Esophagus squamous epithelium (tissue), 5 donors: ENCODE data around the gene CRYBA2. TPM values are rescaled to one million over a fixed set of nuclear protein-coding genes. Genes with fewer than 3 reads are reported as not detected.

Experiments used
- DNase-seq: peaks from one replicate; lab custom pipeline; 2025; lab: John Stamatoyannopoulos, UW
- H3K27ac ChIP-seq, 4 donors: fragments of 200-600 bp; sonication (generic); one replicate each; pipeline ENCODE4 v1.5.1; 2016 to 2019; ENCODE audit warnings: mild to moderate bottlenecking in 1 of 4
- H3K27me3 ChIP-seq, 4 donors: fragments of 200-600 bp; sonication (generic); 1 replicate in 3 of 4; 2 replicates in 1 of 4; pipeline versions ENCODE4 v1.5.1 to v1.6.0; 2017 to 2021; ENCODE audit warnings: antibody characterized with exemption in 1 of 4
- H3K36me3 ChIP-seq, 3 donors: fragments of 200-600 bp; sonication (generic); one replicate each; pipeline ENCODE4 v1.5.1; 2016 to 2019
- H3K4me1 ChIP-seq, 3 donors: fragments of 200-600 bp; sonication (generic); one replicate each; pipeline ENCODE4 v1.5.1; 2017 to 2019
- H3K4me3 ChIP-seq, 4 donors: fragments of 200-600 bp; sonication (generic); 1 replicate in 3 of 4; 2 replicates in 1 of 4; pipeline ENCODE4 v1.5.1; 2016 to 2019; ENCODE audit warnings: mild to moderate bottlenecking in 2 of 4, moderate library complexity in 1 of 4
- H3K9me3 ChIP-seq, 3 donors: fragments of 200-600 bp; sonication (generic); one replicate each; pipeline ENCODE4 v1.5.1; 2016 to 2019
- POLR2A ChIP-seq, 4 donors: fragments of 450-650 bp; IDR thresholded peaks; one replicate each; pipeline ENCODE4 v1.6.1; 2017; ENCODE audit warnings: antibody characterized with exemption in 4 of 4, mild to moderate bottlenecking in 4 of 4, moderate library complexity in 3 of 4
- WGBS, 2 donors: methylation state at CpG; one replicate each; pipeline ENCODE4 v1.1.5; 2018; 5-methylcytosine and 5-hydroxymethylcytosine counted together
- intact Hi-C: fragments of 100-400 bp; cut with DNase I; formaldehyde crosslinking; loops from one replicate; pipeline ENCODE4 v1.15.0; 2022
- total RNA-seq, 4 donors: library from RNA; depleted of rRNA; stranded (reverse); fragments of >200 nt; gene quantifications; one replicate each; pipeline ENCODE4 v1.1.0, GENCODE V29; 2016
- TF ChIP-seq, protein P1 (sequence below), 6 experiments: fragments of 450-650 bp in 4 of 6; fragments of 200-600 bp in 2 of 6; sonication (generic) in 2 of 6; IDR thresholded peaks; one replicate each; pipeline ENCODE4 v1.5.1; 2016 to 2019; ENCODE audit warnings: antibody characterized with exemption in 6 of 6, mild to moderate bottlenecking in 4 of 6, moderate library complexity in 4 of 6
- donor health status: DM: yes; HTN: yes; CAD: no.

CRYBA2 gene
- total RNA-seq, 4 donors from 2014 or later, result not detected

DNA sequence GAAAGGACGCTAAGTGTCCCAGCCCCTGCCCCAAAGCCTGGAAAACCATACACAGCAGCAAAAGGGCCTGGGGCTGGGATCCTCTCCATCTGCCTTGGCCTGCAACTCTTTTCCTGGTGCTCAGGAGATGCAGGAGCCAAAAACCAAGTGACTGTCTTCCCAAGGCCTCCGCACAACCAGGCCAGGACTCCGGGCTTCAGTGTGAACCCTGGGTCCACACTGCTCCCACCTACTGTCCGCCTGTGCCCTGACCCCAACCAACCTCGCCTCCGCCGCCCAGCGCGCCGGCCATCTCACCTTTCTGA lies 9.3 kb downstream of the CRYBA2 start:
- peak overlapping the region in 2 of 4 donors; percentile 16 to 36 for H3K4me3 ChIP-seq
- H3K4me1 ChIP-seq, result peaks cover 29 to 57% (median 35%) of the 10 kb centered on the region in 3 donors
- intact Hi-C loops, result no loop called here
- H3K27ac ChIP-seq, result no peak overlapping the region
- TF ChIP-seq, protein P1, sequence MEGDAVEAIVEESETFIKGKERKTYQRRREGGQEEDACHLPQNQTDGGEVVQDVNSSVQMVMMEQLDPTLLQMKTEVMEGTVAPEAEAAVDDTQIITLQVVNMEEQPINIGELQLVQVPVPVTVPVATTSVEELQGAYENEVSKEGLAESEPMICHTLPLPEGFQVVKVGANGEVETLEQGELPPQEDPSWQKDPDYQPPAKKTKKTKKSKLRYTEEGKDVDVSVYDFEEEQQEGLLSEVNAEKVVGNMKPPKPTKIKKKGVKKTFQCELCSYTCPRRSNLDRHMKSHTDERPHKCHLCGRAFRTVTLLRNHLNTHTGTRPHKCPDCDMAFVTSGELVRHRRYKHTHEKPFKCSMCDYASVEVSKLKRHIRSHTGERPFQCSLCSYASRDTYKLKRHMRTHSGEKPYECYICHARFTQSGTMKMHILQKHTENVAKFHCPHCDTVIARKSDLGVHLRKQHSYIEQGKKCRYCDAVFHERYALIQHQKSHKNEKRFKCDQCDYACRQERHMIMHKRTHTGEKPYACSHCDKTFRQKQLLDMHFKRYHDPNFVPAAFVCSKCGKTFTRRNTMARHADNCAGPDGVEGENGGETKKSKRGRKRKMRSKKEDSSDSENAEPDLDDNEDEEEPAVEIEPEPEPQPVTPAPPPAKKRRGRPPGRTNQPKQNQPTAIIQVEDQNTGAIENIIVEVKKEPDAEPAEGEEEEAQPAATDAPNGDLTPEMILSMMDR (IDR thresholded peaks at IDR 0.05), result no peak
- no peak for TF ChIP-seq POLR2A (IDR thresholded peaks at IDR 0.05)
- H3K27me3 ChIP-seq, result peaks cover 32 to 100% (median 65%) of the 10 kb centered on the region in 4 donors
- no peaks in the 10 kb centered on the region for H3K9me3 ChIP-seq
- no peak for DNase-seq
- WGBS, 2 donors, result 0 to 17% methylated on average over 1 to 2 of the region's 10 CpGs
- no peaks in the 10 kb centered on the region for H3K36me3 ChIP-seq

DNA sequence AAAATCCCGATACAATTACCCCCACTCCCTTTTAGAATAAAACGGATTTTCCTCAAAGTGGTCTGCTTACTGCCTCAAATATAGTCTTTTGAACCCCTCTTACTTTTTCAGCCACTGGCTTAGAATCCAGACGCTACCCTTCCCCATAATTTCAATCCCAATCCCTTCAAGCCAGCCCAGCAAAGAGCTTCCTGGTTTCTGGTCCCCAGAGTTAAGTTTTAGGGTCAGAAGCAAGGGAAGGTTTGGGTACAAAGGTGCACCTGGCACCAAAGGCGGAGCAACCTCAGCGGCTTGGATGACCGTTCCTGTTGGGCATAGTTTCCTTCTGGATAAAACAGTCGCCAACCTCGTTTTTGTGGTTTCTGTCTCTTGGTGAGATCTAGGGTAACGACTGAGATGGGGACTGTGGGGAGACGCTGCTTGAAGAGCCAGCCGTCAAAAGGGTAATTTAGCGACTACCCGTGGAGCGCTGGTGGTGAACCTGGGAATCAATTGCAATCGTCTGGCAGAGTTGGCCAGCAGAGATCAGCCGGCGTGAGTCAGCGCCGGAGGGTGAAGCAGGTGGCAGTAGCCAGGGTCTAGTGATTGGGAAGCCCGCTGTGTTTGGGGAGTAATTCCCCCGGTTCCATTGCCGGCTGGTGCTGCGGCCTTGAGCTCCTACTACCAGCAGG lies 9.8 kb downstream of the CRYBA2 start:
- DNase-seq, result no peak
- WGBS, 2 donors, result 5 to 11% methylated on average over 11 to 18 of the region's 23 CpGs

DNA sequence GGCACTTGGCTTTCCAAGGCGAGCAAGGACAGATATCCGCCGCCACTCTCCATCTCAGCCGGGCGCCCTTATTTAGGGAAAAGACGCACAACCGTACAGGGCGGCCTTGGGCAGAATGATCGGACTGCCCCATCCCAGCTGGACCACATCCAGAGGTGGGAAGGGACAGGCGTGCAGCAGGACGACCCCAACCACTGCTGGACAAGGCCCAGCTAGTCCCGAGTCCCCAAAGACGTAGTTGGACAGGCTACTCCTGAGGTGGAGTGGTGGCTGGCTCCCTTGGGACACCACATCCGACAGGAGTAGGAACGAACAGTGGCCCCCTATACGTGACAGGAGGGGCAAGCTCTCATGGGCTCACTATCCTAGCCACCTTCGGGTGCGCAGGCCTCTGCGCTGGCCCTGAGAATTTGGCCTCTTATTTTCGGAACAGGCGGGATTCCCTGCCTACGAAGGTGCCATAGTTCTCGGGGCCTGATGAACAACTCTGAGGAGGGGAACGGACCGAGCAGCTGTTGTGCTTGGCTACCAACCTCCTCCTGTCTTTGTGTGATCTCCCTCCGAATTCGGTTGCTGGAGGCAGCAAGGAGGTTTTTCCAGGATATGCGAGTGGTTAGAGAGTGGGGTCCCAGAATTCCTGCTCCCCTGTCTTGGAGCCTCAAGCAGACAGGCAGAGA lies 10.5 kb downstream of the CRYBA2 start:
- intact Hi-C loops, result no loop called here
- Histone ChIP-seq H3K4me1 (peaks cover 29 to 57% (median 35%) of the 10 kb centered on the region in 3 donors), H3K4me3 (peak overlapping the region in 1 of 4 donors; percentile 59), H3K27me3 (peaks cover 32 to 100% (median 59%) of the 10 kb centered on the region in 4 donors), H3K36me3 (no peaks in the 10 kb centered on the region), H3K9me3 (no peaks in the 10 kb centered on the region), H3K27ac (no peak overlapping the region)
- 8 to 9% methylated on average over 7 to 15 of the region's 28 CpGs for WGBS, 2 donors
- TF ChIP-seq, protein P1 (IDR thresholded peaks at IDR 0.05), result no peak
- no peak for TF ChIP-seq POLR2A (IDR thresholded peaks at IDR 0.05)
- no peak for DNase-seq

More for the DNA sequence above, 9.8 kb downstream of the CRYBA2 start:
- H3K4me3 ChIP-seq, result no peak overlapping the region
- H3K36me3 ChIP-seq, result no peaks in the 10 kb centered on the region
- H3K27me3 ChIP-seq, result peaks cover 32 to 100% (median 61%) of the 10 kb centered on the region in 4 donors
- intact Hi-C loops, result no loop called here
- no peak overlapping the region for H3K27ac ChIP-seq
- H3K9me3 ChIP-seq, result no peaks in the 10 kb centered on the region
- TF ChIP-seq POLR2A (IDR thresholded peaks at IDR 0.05), result no peak
- H3K4me1 ChIP-seq, result peaks cover 29 to 57% (median 35%) of the 10 kb centered on the region in 3 donors

DNA sequence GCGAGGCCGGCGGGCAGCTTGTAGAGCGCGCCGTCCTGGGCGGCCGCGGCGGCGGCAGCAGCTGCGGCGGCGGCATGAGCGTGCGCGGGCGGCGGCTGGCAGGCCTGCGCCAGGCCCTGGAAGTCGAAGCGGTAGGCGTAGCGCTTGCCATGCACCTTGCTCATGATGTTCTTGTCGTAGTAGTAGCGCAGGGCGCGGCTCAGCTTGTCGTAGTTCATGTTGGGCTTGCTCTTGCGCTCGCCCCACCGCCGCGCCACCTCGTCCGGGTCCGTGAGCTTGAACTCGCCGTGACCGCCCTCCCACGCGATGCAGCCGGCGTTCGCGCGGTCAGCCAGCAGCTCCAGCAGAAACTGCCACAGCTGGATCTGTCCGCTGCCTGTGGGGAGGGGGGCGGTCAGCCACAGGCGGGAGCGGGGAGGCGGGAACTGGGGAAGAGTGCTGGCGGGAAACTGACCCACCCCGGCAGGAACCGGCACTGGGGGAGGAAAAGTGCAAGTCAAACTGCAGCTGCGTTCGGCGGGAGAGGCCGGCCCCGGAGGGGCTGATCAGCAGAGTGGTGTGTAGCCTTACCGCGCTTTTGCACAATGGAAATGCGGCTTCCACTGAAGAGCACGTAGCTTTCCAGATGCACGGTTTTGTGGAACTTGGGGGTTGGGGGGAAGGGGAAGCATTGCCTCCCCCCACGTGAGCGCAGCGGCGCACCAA lies 11.2 kb downstream of the CRYBA2 start:
- Histone ChIP-seq H3K27ac (no peak overlapping the region), H3K27me3 (peaks cover 32 to 100% (median 59%) of the 10 kb centered on the region in 4 donors), H3K9me3 (no peaks in the 10 kb centered on the region), H3K36me3 (no peaks in the 10 kb centered on the region), H3K4me1 (peaks cover 29 to 57% (median 35%) of the 10 kb centered on the region in 3 donors), H3K4me3 (peak overlapping the region in 3 of 4 donors; percentile 13 to 59 (median 31))
- intact Hi-C loops, result no loop called here
- DNase-seq, result no peak
- WGBS, 2 donors, result 0 to 2% methylated on average over 1 to 21 of the region's 69 CpGs
- TF ChIP-seq, protein P1 (IDR thresholded peaks at IDR 0.05), result no peak
- no peak for TF ChIP-seq POLR2A (IDR thresholded peaks at IDR 0.05)

DNA sequence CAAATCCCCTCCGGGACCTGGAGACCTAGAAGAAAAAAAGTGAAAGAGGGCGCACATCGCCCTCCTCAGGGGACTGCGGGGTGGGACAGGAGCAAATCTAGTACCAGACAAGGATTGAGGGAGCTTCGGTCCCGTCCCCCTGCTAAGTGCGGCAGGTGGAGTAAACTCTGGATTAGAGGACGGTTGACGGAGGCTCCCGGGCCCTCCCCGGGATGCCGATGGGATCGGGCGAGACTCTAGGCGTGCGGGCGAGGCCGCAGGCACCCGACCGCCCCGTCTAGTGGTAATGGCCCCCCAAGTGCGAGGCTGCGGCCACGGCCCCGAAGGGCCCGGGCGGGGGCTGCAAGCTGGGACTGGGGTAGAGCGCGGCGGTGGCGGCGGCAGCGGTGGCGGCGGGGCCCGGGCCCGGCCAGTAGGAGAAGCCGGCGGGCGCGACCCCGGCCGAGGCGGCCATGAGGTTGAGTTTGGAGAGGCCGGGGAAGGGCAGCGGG lies 11.8 kb downstream of the CRYBA2 start:
- intact Hi-C loops, result no loop called here
- Histone ChIP-seq H3K27me3 (peaks cover 32 to 100% (median 55%) of the 10 kb centered on the region in 4 donors), H3K4me3 (peak overlapping the region in 3 of 4 donors; percentile 13 to 59 (median 31)), H3K9me3 (no peaks in the 10 kb centered on the region), H3K27ac (no peak overlapping the region), H3K4me1 (peaks cover 29 to 57% (median 35%) of the 10 kb centered on the region in 3 donors), H3K36me3 (no peaks in the 10 kb centered on the region)
- DNase-seq, result no peak
- 1 to 5% methylated on average over 5 to 20 of the region's 46 CpGs for WGBS, 2 donors
- no peak for TF ChIP-seq POLR2A (IDR thresholded peaks at IDR 0.05)
- TF ChIP-seq, protein P1 (IDR thresholded peaks at IDR 0.05), result no peak
